WERI-Rb-1 (cell line): ENCODE results near the gene LRAT.
"Not testable (repeated sequence)": the region's sequence is repeated elsewhere in the genome, so short reads cannot be mapped to it uniquely, and the experiment has no call there.

Experiments
- DNase-seq: peaks from one replicate; pipeline ENCODE4 v3.0.0-alpha.2; 2020
- H3K27ac ChIP-seq: fragments of 250-450 bp; sonication (Bioruptor Pico); 2 replicates; pipeline ENCODE4 v1.5.1; 2020; ENCODE audit warnings: mild to moderate bottlenecking, moderate library complexity
- H3K27me3 ChIP-seq: fragments of 250-450 bp; sonication (Bioruptor Pico); 2 replicates; pipeline ENCODE4 v1.5.1; 2021; ENCODE audit warnings: mild to moderate bottlenecking, low read depth, moderate library complexity; ENCODE audit not compliant: insufficient read depth, severe bottlenecking
- H3K36me3 ChIP-seq: fragments of 250-450 bp; sonication (Bioruptor Pico); 2 replicates; pipeline ENCODE4 v1.5.1; 2020; ENCODE audit warnings: mild to moderate bottlenecking, moderate library complexity
- H3K4me3 ChIP-seq: 2 replicates; pipeline ENCODE4 v1.5.1; 2011; ENCODE audit warnings: low read depth, mild to moderate bottlenecking, control low read depth, low read length
- H3K9me3 ChIP-seq: fragments of 250-450 bp; sonication (Bioruptor Pico); 2 replicates; pipeline ENCODE4 v1.5.1; 2021; ENCODE audit warnings: mild to moderate bottlenecking, moderate library complexity; ENCODE audit not compliant: severe bottlenecking
- TF ChIP-seq, protein P1 (sequence below): IDR thresholded peaks from 2 replicates; pipeline ENCODE4 v1.5.1; 2011; ENCODE audit warnings: low read depth, mild to moderate bottlenecking, control low read depth, inconsistent platforms, low read length

The LRAT gene

DNA sequence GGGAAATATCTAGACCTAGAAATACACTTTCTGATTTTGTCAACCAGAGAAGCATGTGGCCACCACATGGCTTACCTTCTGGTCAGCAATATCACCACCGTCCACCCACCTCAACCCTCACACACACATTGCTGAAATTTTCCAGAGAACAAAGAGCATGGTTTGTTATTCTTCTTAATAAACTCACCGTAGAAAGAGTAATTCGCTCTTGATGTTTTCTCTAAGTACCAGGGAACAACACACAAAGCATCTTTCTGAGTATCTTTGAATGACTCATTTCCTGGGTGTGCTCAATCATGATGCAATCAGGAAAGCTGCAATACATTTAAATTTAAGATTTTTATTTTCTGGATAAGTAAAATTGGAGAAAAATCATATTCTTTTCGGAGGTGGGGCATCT lies 24.7 kb upstream of the LRAT start:
- TF ChIP-seq, protein P1, sequence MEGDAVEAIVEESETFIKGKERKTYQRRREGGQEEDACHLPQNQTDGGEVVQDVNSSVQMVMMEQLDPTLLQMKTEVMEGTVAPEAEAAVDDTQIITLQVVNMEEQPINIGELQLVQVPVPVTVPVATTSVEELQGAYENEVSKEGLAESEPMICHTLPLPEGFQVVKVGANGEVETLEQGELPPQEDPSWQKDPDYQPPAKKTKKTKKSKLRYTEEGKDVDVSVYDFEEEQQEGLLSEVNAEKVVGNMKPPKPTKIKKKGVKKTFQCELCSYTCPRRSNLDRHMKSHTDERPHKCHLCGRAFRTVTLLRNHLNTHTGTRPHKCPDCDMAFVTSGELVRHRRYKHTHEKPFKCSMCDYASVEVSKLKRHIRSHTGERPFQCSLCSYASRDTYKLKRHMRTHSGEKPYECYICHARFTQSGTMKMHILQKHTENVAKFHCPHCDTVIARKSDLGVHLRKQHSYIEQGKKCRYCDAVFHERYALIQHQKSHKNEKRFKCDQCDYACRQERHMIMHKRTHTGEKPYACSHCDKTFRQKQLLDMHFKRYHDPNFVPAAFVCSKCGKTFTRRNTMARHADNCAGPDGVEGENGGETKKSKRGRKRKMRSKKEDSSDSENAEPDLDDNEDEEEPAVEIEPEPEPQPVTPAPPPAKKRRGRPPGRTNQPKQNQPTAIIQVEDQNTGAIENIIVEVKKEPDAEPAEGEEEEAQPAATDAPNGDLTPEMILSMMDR = no peak
- Histone ChIP-seq H3K4me3 (no peak overlapping the region), H3K27me3 (no peaks in the 10 kb centered on the region), H3K36me3 (no peaks in the 10 kb centered on the region), H3K9me3 (no peaks in the 10 kb centered on the region), H3K27ac (no peak overlapping the region)
- no peak for DNase-seq

- Histone ChIP-seq H3K27me3 (no peaks in the 10 kb centered on the region), H3K9me3 (no peaks in the 10 kb centered on the region), H3K4me3 (no peak overlapping the region), H3K27ac (no peak overlapping the region), H3K36me3 (no peaks in the 10 kb centered on the region)
- TF ChIP-seq, protein P1 = no peak
- no peak for DNase-seq
Observed at GRCh38 chr4:154720123-154720522, 23.7 kb upstream of the LRAT start.

DNA sequence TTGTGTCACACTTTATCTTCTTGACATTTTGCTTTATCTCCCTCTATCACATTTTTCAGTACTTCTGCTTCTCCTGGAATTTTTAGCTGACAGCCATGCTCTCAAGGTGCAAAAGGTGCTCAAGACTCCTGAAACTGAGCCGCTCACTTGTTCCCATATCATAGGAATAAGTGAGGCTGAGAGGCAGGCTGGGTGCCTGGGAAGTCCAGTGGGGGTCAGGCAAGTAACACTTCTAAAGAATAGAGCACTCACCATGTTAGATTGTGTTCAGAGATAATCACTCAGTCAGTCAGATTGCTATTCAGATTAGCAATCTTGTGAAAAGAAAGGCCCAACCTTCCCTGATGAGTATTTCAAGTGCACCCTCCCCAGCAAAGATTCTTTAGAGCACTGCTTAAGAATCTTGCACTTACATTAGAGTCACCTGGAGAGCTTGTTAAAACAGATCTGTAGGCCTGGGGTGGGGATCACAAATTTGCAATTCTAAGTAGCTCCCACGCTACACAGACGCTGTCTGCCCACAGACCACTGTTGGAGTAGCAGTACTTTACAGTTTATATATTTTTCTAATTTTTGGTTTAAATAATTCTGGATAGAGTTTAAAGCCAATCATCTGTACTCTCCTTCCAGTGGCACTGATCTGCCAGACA lies 23.1 kb upstream of the LRAT start:
- no peak for DNase-seq
- Histone ChIP-seq H3K27ac (no peak overlapping the region), H3K36me3 (no peaks in the 10 kb centered on the region), H3K27me3 (no peaks in the 10 kb centered on the region), H3K9me3 (no peaks in the 10 kb centered on the region), H3K4me3 (no peak overlapping the region)
- TF ChIP-seq, protein P1 = no peak

DNA sequence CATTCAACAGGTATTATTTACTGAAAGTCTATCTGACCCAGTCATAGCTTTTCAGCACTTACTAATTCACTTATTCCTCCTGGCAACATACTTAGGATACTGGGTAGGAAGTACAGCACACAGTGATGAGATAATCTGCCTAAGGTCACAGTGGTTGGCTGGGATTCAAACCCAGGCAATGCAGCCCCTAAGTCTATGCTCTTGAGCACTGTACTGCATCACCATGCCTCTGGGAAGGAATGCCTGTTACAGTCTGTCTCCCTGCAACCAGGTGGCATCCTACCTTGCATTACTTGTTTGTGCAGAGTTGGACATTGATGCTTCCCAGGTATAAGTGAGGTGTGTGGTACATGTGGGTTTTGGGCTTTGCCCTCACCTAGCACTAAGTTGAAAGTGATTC lies 21.5 kb upstream of the LRAT start:
- no peaks in the 10 kb centered on the region for H3K27me3 ChIP-seq
- no peaks in the 10 kb centered on the region for H3K36me3 ChIP-seq
- no peak for DNase-seq
- no peaks in the 10 kb centered on the region for H3K9me3 ChIP-seq
- H3K27ac ChIP-seq = no peak overlapping the region
- no peak overlapping the region for H3K4me3 ChIP-seq
- TF ChIP-seq, protein P1 = no peak

- DNase-seq, H3K9me3 ChIP-seq, H3K27ac ChIP-seq, H3K4me3 ChIP-seq, H3K27me3 ChIP-seq, H3K36me3 ChIP-seq: not testable (repeated sequence)
Observed at GRCh38 chr4:154723601-154724000, 20.2 kb upstream of the LRAT start.

GRCh38 chr4:154727540-154727939 lies 16.3 kb upstream of the LRAT start:
- no peaks in the 10 kb centered on the region for H3K27me3 ChIP-seq
- no peaks in the 10 kb centered on the region for H3K9me3 ChIP-seq
- DNase-seq = no peak
- H3K36me3 ChIP-seq = no peaks in the 10 kb centered on the region
- no peak overlapping the region for H3K27ac ChIP-seq
- H3K4me3 ChIP-seq = no peak overlapping the region
- TF ChIP-seq, protein P1 = no peak
